Left ventricle myocardium superior (tissue), 1 donor: ENCODE data around the gene VMAC. TPM values are rescaled to one million over a fixed set of nuclear protein-coding genes. Genes with fewer than 3 reads are reported as not detected.
A peak's percentile ranks its signal among the peaks of the same experiment; 100 is the strongest.
"Not testable (repeated sequence)": the region's sequence is repeated elsewhere in the genome, so short reads cannot be mapped to it uniquely, and the experiment has no call there.

ENCODE experiments used
- ATAC-seq: fragments of 200-7000 bp; cut with Tn5 transposase; one replicate; pipeline ENCODE4 v1.9.1; 2020; ENCODE audit warnings: mild to moderate bottlenecking, moderate library complexity
- DNase-seq: peaks from one replicate; pipeline ENCODE4 v3.0.0-alpha.2; 2020
- intact Hi-C: fragments of 100-400 bp; cut with micrococcal nuclease; formaldehyde crosslinking; loops from one replicate; pipeline ENCODE4 v1.11.0; 2022
- long read RNA-seq: library from polyadenylated mRNA; unstranded; transcript quantifications from one replicate; pipeline ENCODE4 v2.0.0, GENCODE V29; 2021
- total RNA-seq: library from RNA; stranded (reverse); fragmentation: NEBNext Ultra II Directional; extraction: Animal tissue kit (Norgen Biotek cat#: 25700); gene quantifications from one replicate; pipeline ENCODE4 v1.2.1, GENCODE V29; 2021
- donor health status: DM: no; HTN: yes; CAD: no; lungs with severe emphysema.

The VMAC gene, protein sequence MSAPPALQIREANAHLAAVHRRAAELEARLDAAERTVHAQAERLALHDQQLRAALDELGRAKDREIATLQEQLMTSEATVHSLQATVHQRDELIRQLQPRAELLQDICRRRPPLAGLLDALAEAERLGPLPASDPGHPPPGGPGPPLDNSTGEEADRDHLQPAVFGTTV
- 2.2 TPM for total RNA-seq
- long read RNA-seq, partial matches to known transcripts, result 0 of 3 reads
- long read RNA-seq, other reads (novel, unspliced or antisense), result 0 of 3 reads

DNA sequence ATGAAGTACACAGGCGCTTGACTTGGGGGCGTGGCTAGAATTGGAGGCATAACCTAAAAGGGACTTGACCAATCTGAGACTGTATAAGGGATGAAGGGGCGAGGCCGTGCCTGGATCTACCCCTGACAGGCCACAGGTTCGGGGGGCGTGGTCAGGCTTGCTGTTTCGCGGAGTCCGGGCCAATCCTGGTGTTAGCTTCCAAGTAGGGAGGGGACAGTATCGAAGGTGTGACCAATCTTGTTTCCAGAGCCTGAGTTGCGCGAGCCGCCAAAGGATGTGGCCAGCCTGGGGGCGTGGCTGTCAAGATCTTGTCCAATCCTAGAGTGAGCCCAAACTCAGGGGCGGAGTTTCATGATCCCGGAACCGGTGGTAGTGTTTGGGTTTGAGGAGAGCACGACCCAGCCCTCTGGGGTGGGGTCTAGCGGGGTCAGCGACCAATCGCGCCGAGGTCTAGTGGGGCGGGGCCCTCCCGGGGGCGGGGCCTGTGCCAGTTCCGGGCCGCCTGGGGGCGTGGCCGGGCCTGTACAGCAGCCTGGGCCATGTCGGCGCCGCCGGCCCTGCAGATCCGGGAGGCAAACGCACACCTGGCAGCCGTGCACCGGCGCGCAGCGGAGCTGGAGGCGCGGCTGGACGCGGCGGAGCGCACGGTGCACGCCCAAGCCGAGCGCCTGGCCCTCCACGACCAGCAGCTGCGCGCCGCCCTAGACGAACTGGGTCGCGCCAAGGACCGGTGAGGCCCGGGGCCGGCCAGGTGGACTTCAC is at the start of gene VMAC:
VMAC (plus strand) TSS at position 521 of the 762 bp plus-strand sequence; CDS start at position 540, 19 bp downstream.
- ATAC-seq (peak; percentile 83), DNase-seq (peak; percentile 100)
- intact Hi-C loops, result no loop called here

GRCh38 chr19:5855151-5855550 is 49.5 kb upstream of the VMAC start:
- intact Hi-C loops, DNase-seq, ATAC-seq: not testable (repeated sequence)

DNA sequence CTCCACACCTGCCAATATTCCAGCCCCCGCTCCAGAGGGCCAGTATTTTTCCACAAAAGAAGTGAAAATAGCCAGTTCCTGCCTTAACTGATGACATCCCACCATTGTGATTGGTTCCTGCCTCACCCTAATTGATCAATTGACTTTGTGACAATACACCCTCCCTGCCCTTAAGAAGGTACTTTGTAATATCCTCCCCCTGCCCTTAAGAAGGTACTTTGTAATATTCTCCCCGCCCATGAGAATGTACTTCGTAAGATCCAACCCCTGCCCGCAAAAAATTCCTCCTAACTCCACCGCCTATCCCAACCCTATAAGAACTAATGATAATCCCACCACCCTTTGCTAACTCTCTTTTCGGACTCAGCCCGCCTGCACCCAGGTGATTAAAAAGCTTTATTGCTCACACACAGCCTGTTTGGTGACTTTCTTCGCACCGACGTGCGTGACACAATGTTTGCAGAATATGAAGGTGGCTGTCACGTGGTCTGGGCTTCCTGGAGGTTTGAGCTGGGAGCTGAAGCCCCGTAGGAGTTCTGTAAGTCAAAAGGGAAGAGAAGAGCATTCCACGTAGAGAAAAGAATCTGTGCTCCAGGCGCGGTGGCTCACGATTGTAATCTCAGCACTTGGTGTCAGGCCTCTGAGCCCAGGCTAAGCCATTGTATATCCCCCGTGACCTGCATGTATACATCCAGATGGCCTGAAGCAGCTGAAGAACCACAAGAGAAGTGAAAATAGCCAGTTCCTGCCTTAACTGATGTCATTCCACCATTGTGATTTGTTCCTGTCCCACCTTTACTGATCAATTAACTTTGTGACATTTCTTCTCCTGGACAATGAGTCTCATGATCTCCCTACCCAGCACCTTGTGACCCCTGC is 47.2 kb upstream of the VMAC start:
- intact Hi-C loops, result no loop called here
- no peak for DNase-seq
- no peak for ATAC-seq

DNA sequence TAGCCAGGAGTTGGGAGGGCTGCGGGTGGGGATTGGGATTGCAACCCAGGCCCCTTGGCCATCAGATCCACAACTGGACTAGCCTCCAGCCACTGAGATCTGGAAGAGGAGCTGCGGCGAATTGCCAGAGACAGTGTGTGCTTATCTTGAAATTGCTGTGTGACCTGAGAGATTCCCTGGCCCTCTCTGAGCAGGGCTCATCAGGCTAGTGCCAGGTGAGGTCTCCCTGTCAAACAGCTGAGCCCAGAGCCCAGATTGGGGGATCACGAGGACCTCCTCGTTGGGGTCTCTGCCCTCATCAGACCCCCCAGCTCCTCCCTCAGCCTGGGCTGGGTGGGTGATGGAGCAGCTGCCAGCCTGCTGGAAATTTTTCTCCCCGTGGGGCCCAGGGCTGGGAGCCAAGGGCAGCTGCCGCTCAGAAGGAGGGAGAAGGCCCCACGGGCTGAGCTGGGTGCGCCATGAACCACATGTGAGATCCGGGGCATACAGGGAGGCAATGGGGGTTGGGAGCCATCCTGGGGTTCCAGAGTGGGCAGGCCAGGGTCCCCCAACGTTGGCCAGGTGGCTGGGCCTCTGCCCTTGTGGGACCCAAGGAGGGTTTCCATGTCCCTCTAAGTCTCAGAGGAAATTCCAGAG is 41.5 kb upstream of the VMAC start:
- intact Hi-C loops, result no loop called here
- ATAC-seq (no peak), DNase-seq (no peak)

- intact Hi-C loops, result no loop called here
Observed at GRCh38 chr19:5864013-5864720, 40.5 kb upstream of the VMAC start.

DNA sequence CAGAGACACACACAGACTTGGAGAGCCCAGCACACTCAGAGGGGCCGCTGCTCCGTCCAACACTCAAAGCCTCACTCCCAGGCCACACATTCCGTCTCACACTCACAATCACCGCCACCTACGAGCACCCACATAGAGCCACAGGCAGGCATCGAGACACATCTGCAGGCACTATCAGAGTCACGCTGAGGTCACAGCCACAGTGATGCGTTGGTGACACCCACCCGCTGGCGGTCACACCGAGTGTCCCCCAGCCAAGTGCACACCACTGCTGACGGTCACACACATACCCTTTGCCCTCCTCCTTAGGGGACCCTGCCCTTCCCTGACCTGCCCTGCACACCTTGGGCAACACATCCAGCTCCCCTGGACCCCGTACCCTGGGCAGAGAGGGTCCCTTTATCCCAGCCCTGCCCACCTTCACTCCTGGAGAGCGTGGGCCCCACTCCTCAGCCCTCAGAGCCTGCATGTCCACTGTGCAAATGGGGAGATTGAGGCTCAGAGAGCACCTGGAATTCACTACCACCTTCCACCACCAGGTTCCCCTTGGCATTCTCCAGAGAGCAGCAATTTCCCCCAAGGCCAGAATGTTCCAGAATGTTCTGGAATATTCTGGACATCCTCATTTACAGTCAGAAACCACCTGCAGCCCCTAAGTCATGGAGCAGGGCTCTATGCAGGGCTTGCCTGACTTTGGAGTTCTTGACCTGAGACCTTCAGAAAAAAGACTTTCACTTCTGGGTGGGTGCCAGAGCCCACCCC is 39.8 kb upstream of the VMAC start:
- DNase-seq, result no peak
- intact Hi-C loops, result no loop called here
- ATAC-seq, result no peak

More at GRCh38 chr19:5864013-5864720, 40.5 kb upstream of the VMAC start:
- DNase-seq (no peak), ATAC-seq (no peak)

DNA sequence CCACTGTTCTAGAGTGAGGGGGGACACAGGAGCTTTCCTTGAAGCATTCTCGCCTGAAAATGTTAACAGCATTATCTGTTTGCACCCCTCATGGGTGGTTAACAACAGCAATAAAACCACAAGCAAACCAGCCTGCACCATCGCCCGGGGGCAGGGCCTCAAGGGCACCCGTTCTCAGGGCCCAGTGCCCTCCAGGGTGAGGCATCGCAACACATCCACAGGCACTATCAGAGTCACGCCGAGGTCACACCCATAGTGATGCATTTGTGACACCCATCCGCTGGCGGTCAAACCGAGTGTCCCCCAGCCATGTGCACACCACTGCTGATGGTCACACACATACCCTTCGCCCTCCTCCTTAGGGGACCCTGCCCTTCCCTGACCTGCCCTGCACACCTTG is 38.9 kb upstream of the VMAC start:
- ATAC-seq, result no peak
- no peak for DNase-seq
- intact Hi-C loops, result no loop called here

DNA sequence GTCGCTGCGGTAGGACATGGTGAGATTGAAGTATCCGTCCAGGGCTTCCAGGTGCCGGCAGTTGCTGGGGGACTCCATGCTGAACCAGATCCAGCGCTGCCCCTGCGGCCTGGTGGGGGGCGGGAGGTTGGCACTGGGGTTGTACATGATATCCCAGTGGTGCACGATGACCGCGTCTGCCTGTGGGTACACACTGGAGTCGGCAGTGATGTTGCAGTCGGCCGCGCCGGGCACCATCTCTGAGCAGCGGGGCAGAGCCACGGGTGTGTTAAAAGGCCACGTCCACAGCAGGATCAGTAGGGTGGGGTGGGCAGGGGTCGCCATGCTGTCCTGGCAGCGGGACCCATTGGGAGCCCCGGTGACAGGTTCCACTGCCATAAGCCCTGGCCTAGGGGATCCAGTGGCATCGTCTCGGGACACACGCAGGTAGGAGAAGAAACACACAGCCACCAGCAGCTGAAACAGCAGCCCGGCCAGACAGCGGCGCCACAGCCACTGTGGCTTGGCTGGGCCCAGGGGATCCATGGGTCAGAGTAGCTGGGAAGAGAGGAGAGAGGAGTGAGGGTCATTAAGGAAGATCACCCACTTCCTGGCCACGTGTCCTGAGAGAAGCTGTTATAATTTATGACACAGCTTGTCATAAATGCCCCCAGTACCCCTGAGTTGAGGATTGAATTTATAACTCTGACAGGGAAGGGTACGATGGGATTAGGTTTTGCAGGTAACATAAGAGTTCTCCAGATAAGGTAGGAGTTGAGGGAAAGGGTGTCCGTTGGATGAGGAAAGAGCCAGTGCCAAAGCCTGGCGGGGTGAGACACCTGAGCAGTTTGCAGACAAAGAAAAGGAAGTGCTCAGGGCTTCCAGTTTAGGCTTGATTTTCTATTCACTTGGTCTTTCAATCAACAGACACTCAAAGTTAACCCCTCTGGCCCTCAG is 37.2 kb upstream of the VMAC start:
- no peak for ATAC-seq
- intact Hi-C loops, result no loop called here
- DNase-seq, result no peak

DNA sequence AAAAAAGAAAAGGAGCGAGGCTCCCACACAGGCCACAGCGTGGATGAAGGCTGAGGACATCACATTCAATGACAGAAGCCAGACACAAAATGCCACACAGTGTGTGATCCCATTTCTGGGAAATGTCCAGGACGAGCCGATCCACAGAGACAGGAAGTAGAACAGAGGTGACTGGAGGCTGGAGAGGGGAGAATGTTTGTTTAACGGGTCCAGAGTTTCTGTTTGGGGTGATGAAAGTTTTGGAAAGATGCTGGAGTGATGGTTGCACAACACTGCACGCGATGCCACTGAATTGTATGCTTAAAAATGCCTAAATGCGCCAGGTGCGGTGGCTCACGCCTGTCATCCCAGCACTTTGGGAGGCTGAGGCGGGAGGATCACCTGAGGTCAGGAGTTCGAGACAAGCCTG is 33.7 kb upstream of the VMAC start:
- intact Hi-C loops, result no loop called here
- DNase-seq (no peak), ATAC-seq (peak; percentile 74)

DNA sequence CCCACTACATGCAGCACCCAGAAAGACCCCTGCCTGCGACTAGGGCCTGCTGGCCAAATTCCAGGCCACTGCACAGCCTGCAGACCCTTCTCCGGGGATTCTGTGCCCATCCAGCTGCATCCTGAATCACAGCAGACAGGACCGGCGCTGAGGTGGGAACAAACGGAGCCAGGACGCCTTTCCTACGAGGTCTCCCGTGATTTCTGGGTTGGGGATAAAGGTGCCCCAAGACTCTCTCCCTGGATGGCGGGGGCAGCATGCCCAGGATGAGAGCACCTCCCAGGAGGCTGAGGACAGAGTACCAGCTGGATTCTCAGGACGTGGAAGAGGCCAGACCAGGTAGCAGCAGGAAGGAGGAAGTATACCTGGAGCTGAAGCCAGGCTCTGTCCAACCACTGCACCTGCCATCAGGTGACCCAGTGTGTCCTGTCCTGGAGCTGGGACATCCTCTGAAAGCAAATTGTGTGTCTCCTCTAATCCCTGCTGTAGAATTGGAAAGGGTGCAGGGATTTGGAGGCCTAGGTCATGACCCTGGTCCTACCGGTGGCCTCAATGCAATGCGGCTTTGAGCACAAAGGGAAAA is 31.0 kb upstream of the VMAC start:
- no peak for DNase-seq
- intact Hi-C loops, result no loop called here
- ATAC-seq, result no peak

- ATAC-seq, DNase-seq, intact Hi-C loops: not testable (repeated sequence)
Observed at GRCh38 chr19:5874496-5874895, 30.2 kb upstream of the VMAC start.

DNA sequence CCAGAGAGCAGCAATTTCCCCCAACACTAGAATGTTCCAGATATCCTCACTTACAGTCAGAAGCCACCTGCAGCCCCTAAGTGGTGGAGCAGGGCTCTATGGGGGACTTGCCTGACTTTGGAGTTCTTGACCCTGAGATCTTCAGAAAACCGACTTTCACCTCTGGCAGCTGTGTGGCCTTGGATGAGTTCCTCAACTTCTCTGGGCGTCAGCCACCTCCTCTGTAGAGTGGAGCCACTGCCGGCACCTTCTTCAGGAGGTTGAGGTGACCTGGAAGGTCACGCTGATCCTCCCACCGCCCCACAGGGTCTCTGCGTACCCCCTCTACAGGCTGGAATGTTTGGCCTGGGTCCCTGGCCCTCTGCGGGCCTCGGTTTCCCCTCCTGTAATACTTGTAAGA is 27.2 kb upstream of the VMAC start:
- intact Hi-C loops, result no loop called here
- DNase-seq (no peak), ATAC-seq (no peak)

DNA sequence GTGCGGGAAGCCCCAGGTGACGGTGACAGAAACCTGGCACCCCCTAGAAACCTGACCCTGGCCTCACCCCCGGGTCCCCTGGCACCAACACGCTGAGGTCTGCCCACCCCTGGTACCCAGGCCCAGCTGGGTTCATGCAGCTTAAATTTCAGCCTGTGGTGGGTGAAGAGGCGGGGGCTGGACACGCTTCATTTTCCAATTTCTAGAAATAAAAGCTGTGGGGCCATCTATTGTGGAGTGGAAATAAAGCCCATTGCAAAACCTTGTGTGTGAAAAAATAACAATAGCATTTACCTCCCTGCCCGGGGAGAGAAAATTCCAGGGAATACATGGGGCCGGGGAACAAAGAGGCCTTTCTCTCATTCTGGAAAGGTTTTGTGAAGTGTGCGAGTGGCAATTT is 26.8 kb upstream of the VMAC start:
- no peak for ATAC-seq
- intact Hi-C loops, result no loop called here

GRCh38 chr19:5880196-5880595 is 24.5 kb upstream of the VMAC start:
- DNase-seq, result no peak
- peak; percentile 10 for ATAC-seq
- intact Hi-C loops, result no loop called here

More for the DNA sequence above, 26.8 kb upstream of the VMAC start:
- DNase-seq, result no peak

DNA sequence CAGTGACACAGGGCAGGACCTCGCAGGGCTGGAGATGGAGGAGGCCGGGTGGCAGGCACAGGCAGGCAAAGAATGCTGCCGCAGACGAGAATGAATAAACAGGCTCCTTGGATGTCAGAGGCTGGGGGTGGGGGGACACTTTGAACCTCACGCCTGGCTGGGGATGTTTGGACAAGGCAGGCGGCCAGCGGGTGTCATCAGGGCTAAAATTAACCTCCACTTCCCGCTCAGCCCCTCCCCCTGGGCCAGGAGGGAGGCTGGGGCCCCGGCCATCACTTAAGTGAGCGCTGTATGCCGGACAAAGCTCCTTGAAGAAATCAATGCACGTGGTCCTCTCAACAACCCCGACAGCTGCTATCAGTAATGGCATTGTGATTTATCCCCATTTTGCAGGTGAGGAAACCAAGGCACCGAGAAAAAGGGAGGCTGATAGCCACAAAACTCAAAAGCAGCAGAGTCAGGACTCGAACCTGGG is 24.0 kb upstream of the VMAC start:
- intact Hi-C loops, result no loop called here
- ATAC-seq, result peak; percentile 96
- peak; percentile 86 for DNase-seq

- DNase-seq, result no peak
- intact Hi-C loops, result no loop called here
- no peak for ATAC-seq
Observed at GRCh38 chr19:5881543-5882299, 23.0 kb upstream of the VMAC start.
